ENCODE results near the gene SH3RF1.

SH3RF1 gene

GRCh38 chr4:169234137-169234855 lies 36.5 kb downstream of the SH3RF1 start:
- peak overlapping the region in 7 of 21 experiments; percentile 3 to 69 (median 59) for H3K27ac ChIP-seq
- H3K4me3 ChIP-seq: no peak overlapping the region

GRCh38 chr4:169233691-169234090 lies 37.1 kb downstream of the SH3RF1 start:
- Histone ChIP-seq H3K27ac (peak overlapping the region in 6 of 21 experiments; percentile 3 to 69 (median 50)), H3K4me3 (no peak overlapping the region)

- H3K27ac ChIP-seq: no peak overlapping the region
These were observed 39.0 kb downstream of the SH3RF1 start for GRCh38 chr4:169231647-169232262.

GRCh38 chr4:169229571-169230028 lies 41.2 kb downstream of the SH3RF1 start:
- Histone ChIP-seq H3K27ac (peak overlapping the region in 2 of 21 experiments; percentile 17), H3K4me3 (no peak overlapping the region)

More at GRCh38 chr4:169231647-169232262, 39.0 kb downstream of the SH3RF1 start:
- H3K4me3 ChIP-seq: no peak overlapping the region

DNA sequence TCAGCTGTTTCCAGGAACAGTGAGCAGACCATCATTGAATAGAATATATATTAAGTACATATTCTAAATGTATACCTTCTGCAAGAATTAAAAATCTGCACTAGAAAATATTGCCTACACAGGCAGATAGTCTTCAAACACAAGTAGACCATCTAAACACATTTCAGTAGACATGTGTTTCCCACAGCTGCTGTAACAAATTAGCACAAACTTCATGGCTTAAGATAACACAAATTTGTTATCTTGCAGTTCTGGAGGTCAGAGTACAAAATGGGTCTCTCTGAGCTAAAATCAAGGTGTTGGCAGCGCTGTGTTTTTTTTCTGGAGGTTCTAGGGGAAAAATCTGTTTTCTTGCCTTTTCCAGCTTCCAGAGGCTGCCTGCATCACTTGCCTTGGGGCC lies 42.7 kb downstream of the SH3RF1 start:
- Histone ChIP-seq H3K4me3 (no peak overlapping the region), H3K27ac (no peak overlapping the region)

- Histone ChIP-seq H3K4me3 (no peak overlapping the region), H3K27ac (no peak overlapping the region)
These were observed 44.2 kb downstream of the SH3RF1 start for GRCh38 chr4:169226565-169226964.

DNA sequence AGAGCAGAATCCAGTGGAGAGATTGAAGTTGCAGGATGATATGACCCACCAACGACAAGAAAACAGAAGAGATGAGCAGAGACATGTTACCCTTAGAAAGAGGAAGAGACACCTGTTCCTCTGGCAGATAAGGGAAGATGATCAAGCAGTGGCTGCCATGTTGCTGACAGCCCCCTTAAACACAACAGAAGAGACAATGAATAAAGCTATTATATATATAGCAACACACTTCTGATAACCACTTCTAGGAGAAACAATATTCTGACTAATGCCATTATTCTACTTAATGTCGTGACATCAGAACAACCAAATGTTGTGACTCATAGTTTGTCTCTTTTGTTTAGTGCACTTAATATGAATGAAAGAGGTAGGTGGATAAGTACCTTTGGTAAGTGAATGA lies 44.9 kb downstream of the SH3RF1 start:
- no peak overlapping the region for H3K27ac ChIP-seq
- no peak overlapping the region for H3K4me3 ChIP-seq

DNA sequence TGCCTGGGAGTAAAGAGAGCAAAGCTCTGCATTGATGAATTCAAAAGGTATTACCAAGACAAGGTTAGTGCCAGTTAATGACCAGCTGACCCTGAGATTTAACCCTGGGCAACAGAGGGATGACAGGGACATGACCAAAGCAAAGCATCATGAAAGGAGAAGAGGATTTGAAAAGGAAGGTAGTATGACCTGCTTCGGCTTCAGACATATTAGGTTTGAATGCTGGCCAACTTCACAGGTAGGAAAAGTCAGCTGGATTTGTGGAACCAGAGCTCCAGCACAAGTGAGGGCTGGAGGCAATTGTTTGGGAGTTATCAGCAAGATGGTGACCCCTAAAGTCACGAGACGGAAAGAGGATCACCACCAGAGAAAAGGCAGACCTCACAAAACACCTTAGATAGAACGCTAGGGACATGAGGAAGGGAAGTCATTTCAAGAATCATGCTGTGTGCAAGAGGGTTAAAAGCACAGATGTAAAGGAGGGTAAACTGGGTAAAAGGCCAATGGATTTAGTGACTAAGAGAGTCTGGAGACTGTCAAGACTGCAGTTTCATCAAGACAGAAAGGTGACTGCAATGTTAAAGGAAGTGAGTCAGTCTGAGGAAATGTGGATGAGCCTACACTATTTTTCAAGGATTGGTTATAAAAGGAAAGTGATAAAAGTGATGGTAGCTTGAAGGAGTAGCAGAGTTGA lies 45.6 kb downstream of the SH3RF1 start:
- peak overlapping the region in 4 of 21 experiments; percentile 13 to 58 (median 33) for H3K27ac ChIP-seq
- no peak overlapping the region for H3K4me3 ChIP-seq

DNA sequence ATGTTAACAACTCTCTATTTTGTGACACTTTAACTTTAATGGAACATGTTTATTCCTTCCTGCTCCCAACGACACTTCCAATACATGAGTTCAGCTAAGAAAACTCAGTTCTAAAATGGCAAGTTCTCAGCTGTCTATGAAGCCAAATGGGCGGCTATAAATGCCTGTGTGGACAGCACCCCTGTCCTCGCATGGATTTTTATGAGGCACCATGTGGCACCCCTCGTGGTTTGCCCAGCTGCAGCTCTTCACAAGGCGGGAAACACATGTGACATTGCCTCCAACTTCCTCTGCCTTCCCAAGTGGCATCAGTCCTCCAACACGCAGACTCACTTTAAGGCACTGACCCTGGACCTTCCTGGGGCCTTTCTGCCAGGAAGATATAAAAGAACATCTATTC lies 48.0 kb downstream of the SH3RF1 start:
- H3K27ac ChIP-seq: no peak overlapping the region
- H3K4me3 ChIP-seq: no peak overlapping the region

- no peak overlapping the region for H3K4me3 ChIP-seq
- no peak overlapping the region for H3K27ac ChIP-seq
These were observed 49.1 kb downstream of the SH3RF1 start for GRCh38 chr4:169221662-169222061.

GRCh38 chr4:169220854-169221411 lies 49.8 kb downstream of the SH3RF1 start:
- no peak overlapping the region for H3K27ac ChIP-seq
- no peak overlapping the region for H3K4me3 ChIP-seq

DNA sequence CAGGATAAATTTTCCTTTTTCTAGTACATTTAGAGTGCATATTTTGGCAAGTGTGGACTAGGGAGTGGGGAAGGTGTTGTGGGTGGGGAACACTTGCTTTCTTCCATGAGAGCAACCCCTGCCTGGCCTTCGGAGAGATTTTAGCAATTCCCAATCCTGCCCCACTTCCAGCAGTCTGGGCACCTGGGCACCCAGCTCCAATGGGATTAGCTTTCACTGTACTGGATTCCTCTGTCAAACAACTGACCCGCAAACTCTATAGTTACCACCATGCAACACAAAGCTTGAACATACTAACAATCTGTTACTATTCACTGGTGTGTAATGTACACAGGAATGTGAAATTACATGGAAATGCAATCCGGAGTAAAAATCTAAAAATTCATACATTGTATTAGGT lies 50.3 kb downstream of the SH3RF1 start:
- no peak overlapping the region for H3K4me3 ChIP-seq
- no peak overlapping the region for H3K27ac ChIP-seq

GRCh38 chr4:169219440-169219839 lies 51.3 kb downstream of the SH3RF1 start:
- Histone ChIP-seq H3K27ac (peak overlapping the region in 1 of 21 experiments; percentile 1), H3K4me3 (no peak overlapping the region)

DNA sequence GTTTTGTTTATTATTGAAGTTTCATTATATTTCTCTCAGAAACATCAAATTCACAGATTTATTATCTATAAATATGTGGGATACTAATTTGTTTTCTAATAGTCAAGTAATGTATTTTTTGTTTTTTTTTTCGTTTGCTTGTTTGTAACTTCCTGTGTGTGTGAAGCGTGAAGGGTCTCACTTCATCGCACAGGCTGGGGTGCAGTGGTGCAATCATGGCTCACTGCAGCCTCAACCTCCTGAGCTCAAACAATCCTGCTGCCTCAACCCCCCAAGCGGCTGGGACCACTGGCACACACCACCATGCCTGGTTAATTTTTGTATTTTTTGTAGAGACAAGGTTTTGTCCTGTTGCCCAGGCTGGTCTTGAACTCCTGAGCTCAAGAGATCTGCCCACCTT lies 55.1 kb downstream of the SH3RF1 start:
- Histone ChIP-seq H3K27ac (no peak overlapping the region), H3K4me3 (no peak overlapping the region)

DNA sequence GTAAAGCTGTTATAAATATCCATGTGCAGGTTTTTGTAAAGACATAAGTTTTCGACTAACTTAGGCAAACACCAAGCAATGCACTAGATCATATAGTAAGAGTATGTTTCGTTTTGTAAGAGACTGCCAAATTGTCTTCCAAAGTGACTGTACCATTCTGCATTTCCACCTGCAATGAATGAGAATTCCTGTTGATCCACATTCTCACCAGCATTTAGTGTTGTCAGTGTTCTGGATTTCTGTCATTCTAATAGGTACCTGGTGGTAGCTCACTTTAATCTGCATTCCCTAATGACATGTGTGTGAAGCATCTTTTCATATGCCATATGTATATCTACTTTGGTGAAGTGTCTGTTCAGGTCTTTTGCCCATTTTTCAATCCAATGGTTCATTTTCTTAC lies 57.8 kb downstream of the SH3RF1 start:
- Histone ChIP-seq H3K27ac (no peak overlapping the region), H3K4me3 (no peak overlapping the region)

DNA sequence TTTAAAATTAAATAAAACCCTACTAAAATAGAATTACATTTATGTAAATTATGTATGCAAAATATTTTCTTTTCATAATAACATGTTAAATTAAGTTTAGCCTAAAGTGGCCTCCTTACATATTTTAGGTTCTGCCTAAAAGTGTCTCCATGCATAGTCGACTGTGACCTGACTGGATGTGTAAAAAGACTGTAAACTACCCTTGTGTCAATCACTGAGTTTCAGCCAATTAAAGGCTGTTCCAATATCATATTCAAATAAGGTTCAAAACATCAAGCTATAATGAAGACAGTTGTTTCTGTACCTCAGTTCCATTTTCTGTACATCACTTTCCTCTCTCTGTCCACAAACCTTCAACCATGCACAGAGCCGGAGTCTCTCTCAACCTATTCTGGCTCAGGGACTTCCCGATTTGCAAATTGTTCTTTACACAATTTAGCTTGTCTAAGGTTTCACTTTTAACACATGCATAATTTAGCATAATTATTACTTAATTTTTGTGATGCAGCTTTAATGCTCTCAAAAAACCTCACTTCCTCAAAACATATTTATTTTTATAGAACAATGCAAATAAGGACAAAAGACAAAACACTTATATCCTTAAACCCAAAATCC lies 60.1 kb downstream of the SH3RF1 start:
- H3K27ac ChIP-seq: no peak overlapping the region
- no peak overlapping the region for H3K4me3 ChIP-seq

GRCh38 chr4:169209388-169209883 lies 61.3 kb downstream of the SH3RF1 start:
- no peak overlapping the region for H3K27ac ChIP-seq
- H3K4me3 ChIP-seq: no peak overlapping the region

DNA sequence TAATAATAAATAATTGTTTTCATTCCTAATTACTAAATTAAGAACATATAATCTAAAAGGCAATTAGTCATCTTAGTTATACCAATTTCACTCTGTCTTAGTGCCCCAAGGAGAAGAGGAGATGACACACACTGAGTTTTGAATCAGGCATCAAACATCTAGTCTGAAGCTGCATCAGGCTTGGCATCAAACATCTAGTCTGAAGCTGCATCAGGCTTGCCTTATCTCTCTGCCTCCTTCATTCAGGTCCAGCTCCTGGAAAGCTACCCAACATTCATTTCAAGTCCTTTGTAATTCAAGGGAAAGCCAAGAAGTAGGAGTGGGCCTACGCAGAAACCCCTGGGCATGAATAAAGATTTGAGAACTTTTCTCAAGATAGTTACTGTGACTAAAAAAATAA lies 62.2 kb downstream of the SH3RF1 start:
- H3K27ac ChIP-seq: no peak overlapping the region

DNA sequence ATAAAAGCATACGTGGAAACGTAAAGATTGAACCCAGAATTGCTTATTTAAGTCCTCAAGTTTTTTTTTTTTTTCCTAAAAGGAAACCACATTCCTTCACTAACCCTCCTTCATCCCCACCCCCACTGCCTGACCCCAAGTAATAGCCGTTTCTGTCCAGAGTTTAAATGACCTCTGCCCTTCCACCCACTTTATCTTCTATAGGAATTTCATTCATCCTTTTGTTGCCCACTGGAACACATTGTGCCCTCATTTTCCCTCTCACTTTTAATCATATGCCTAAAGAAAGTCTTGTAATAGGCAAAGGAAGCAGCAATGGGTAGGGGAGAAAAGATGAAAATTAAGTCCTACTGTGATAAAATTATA lies 62.7 kb downstream of the SH3RF1 start:
- Histone ChIP-seq H3K4me3 (no peak overlapping the region), H3K27ac (no peak overlapping the region)

More for the DNA sequence above, 62.2 kb downstream of the SH3RF1 start:
- no peak overlapping the region for H3K4me3 ChIP-seq
